Fibroblast of villous mesenchyme (primary cell): ENCODE measurements around the gene NTHL1. TPM values are rescaled to one million over a fixed set of nuclear protein-coding genes. Genes with fewer than 3 reads are reported as not detected.

Experiments used
- DNase-seq: peaks from one replicate; pipeline ENCODE4 v3.0.0-alpha.2; 2010; ENCODE audit warnings: low read depth
- H3K4me3 ChIP-seq: 2 replicates; pipeline ENCODE4 v1.5.1; 2011; ENCODE audit warnings: low read depth, mild to moderate bottlenecking, low read length
- total RNA-seq: library from RNA; depleted of rRNA; stranded (reverse); fragments of >200 nt; gene quantifications from 2 replicates; pipeline ENCODE4 v1.2.3, GENCODE V29; 2012
- TF ChIP-seq, protein P1 (sequence below): IDR thresholded peaks from 2 replicates; pipeline ENCODE4 v1.5.1; 2012; ENCODE audit warnings: low read depth, mild to moderate bottlenecking, low read length; ENCODE audit not compliant: insufficient read depth

The NTHL1 gene
- total RNA-seq, 1 donor = 25.5 TPM

DNA sequence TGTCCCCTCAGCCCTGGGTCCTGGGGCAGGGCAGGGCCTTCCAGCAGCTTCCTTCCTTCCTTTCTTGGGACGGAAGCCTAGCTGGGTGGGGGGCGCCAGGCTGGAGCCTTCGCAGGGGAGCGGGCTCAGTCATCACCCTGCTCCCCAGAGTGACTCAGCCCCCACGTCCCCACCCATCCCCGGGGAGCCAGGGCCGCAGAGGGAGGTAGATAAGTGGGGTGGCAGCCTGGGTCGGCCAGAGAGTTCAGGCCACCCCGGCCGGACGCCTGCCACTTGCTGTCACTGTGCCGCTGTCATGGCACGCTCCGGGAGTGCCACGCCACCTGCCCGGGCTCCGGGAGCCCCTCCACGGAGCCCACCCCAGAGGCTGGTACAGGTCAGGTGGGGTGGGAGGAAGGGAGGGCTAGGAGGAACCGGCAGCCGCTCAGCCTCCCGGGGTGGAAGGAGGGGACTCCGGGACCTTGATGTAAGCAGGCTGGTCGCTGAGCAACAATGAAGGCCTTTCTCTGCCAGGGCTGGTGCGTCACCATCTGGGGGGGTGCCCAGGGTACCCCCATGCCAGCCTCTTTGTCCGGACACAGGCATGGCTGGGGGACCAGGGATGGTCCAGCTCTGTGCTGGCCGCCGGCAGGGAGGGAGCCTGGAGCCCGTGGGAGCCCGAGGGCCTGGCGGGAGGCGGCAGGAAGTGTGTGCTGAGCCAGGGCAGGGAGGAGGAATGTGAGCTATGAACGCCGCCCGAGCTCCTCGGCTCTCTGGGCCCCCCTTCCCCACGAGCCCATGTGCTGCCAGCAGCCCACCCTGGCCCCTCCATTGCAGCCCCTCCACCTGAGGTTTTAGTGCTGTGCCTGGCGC, 14.4 kb downstream of the NTHL1 start:
- TF ChIP-seq, protein P1, sequence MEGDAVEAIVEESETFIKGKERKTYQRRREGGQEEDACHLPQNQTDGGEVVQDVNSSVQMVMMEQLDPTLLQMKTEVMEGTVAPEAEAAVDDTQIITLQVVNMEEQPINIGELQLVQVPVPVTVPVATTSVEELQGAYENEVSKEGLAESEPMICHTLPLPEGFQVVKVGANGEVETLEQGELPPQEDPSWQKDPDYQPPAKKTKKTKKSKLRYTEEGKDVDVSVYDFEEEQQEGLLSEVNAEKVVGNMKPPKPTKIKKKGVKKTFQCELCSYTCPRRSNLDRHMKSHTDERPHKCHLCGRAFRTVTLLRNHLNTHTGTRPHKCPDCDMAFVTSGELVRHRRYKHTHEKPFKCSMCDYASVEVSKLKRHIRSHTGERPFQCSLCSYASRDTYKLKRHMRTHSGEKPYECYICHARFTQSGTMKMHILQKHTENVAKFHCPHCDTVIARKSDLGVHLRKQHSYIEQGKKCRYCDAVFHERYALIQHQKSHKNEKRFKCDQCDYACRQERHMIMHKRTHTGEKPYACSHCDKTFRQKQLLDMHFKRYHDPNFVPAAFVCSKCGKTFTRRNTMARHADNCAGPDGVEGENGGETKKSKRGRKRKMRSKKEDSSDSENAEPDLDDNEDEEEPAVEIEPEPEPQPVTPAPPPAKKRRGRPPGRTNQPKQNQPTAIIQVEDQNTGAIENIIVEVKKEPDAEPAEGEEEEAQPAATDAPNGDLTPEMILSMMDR = no peak
- H3K4me3 ChIP-seq = peak overlapping the region; percentile 41

DNA sequence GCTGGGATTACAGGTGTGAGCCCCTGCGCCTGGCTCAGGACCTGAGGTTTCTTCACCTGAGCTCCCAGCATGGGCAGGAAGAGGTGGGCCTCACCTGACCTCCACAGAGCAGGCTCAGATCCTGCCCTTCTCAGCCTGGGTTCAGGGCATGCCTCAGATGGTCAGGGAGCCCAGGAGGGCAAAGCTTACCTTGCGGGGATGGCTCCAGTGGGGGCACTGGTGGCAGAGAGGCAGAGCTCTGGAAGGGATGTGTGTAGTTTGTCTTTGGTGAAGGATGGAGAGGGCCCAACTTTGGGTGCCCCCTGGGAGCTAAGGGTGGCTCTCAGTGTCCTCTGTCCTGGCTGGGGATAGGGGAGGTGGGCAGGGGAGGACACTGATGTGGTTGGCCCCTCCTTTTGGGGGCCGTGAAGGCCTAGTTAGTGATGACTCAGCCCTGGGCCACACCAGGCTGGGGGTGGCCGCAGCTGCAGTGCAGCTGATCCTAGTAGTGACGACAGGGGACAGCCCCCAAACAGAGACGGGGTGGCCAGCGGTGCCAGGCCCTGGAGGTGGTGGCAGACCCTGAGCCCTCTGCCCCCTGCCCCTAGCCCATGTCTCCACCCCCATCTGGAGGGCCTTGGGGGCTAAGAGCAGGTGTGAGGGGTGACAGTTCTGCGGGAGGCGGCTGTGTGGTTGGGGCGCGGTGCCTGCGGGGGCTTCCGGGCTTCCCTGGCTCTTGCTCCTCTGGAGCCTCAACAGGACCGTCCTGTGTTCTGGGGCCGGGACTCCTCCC, 15.2 kb downstream of the NTHL1 start:
- DNase-seq = peak; percentile 64
- no peak overlapping the region for H3K4me3 ChIP-seq
- TF ChIP-seq, protein P1 = no peak

More for the DNA sequence above, 14.4 kb downstream of the NTHL1 start:
- peak; percentile 70 for DNase-seq

DNA sequence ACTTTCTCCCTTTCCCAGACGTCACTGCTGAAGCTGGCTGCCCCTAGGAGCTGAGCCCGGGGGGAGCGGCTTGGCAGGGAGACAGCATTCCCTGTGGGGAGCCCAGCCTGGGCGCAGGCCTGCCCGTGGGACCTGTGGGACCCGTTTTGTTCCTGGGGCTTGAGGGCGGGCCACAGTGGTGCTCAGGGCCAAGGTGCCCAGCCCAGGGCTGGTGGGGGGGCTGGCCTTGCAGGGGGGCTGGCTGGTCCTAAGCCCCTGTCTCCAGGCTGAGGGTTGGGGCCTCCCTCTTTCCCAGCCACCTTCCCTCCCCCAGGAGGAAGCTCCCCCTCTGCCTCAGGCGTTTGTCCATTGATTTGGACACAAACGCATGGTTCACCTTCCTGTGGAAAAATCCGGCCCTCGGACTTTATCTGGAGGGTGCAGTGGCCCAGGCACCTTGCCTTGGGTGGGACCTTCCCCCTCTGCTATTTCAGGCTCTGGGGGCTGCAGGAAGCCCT, 16.5 kb downstream of the NTHL1 start:
- H3K4me3 ChIP-seq = no peak overlapping the region
- no peak for DNase-seq
- TF ChIP-seq, protein P1 = no peak

DNA sequence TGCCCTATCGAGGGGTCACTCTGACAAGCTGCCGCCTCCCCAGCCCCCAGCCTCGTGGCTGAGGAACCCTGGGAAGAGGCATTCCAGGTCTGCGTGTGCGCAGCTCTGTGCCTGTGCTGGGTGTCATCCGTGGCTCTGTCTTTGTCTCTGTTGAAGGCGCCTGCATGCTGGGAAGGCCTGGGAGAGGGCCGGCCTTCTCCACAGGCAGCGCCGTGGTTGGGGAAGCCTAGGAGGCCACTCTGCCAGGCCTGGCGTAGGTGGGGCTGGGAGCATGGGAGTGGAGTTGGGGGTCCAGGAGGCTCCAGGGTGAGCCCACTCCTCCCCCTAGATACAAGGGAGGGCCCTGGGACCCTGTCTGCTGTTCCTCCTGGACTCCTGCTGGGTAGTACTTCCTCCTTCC, 17.6 kb downstream of the NTHL1 start:
- TF ChIP-seq, protein P1 = no peak
- no peak for DNase-seq
- no peak overlapping the region for H3K4me3 ChIP-seq

DNA sequence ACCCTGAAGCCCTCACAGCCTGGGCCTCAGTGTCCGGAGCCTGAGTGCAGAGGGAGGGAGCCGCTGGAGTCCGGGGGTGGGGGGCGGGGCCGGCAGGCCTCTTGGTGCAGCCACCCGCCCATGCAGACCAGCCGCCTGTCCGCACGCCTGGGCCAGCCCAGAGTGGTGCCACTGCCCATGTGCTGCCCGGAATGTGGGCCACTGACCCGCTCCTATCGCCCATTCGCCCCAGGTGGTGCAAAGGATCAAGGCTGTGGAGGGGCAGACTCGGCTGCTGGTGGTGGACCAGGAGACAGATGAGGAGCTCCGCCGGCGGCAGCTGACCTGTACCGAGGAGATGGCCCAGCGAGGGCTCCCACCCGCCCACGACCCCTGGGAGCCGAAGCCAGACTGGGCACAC, 18.3 kb downstream of the NTHL1 start:
- DNase-seq = no peak
- TF ChIP-seq, protein P1 = no peak
- H3K4me3 ChIP-seq = no peak overlapping the region

DNA sequence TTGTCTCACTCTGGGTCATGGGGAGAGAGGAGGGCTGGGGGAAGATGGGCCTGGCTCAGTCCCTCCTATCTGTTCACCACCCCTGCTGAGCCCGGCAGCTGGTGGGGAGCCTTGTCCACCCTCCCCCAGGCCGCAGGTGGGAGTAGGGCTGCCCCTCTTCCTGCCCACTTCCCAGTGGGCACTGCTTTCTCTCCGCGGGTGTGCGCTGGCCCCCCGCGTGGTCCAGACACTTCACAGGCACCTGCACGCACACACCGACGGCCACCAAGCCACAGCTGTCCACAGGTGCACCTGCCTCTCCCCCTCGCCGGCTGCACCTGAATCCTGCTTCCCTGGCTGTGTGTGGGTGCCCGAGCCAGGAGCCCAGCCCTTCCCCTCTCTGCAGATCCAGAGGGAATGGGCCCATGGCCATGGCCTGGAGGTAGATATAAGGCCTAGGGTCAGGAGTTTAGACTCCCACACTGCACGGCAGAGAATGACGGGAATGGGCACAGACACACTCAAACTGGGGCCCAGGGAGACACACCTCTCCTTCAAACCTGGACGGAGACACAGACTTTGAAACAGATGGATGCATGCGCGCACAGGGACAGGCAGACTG, 18.9 kb downstream of the NTHL1 start:
- TF ChIP-seq, protein P1 = no peak
- no peak overlapping the region for H3K4me3 ChIP-seq
- DNase-seq = no peak
